ENCODE measurements around the gene HEATR1.
"Not testable (repeated sequence)": the region's sequence is repeated elsewhere in the genome, so short reads cannot be mapped to it uniquely, and the experiment has no call there.

HEATR1 gene

GRCh38 chr1:236612349-236612748 is 8.0 kb upstream of the HEATR1 start:
- no peak overlapping the region for H3K4me3 ChIP-seq (ENCODE audit: control insufficient read depth, low read depth, low read length)
- TF ChIP-seq, protein P1, sequence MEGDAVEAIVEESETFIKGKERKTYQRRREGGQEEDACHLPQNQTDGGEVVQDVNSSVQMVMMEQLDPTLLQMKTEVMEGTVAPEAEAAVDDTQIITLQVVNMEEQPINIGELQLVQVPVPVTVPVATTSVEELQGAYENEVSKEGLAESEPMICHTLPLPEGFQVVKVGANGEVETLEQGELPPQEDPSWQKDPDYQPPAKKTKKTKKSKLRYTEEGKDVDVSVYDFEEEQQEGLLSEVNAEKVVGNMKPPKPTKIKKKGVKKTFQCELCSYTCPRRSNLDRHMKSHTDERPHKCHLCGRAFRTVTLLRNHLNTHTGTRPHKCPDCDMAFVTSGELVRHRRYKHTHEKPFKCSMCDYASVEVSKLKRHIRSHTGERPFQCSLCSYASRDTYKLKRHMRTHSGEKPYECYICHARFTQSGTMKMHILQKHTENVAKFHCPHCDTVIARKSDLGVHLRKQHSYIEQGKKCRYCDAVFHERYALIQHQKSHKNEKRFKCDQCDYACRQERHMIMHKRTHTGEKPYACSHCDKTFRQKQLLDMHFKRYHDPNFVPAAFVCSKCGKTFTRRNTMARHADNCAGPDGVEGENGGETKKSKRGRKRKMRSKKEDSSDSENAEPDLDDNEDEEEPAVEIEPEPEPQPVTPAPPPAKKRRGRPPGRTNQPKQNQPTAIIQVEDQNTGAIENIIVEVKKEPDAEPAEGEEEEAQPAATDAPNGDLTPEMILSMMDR (IDR thresholded peaks at IDR 0.05; ENCODE audit: control insufficient read depth, insufficient read depth, low read depth, low read length, missing control alignments), result no peak
- no peak for DNase-seq (ENCODE audit: low read depth)

DNA sequence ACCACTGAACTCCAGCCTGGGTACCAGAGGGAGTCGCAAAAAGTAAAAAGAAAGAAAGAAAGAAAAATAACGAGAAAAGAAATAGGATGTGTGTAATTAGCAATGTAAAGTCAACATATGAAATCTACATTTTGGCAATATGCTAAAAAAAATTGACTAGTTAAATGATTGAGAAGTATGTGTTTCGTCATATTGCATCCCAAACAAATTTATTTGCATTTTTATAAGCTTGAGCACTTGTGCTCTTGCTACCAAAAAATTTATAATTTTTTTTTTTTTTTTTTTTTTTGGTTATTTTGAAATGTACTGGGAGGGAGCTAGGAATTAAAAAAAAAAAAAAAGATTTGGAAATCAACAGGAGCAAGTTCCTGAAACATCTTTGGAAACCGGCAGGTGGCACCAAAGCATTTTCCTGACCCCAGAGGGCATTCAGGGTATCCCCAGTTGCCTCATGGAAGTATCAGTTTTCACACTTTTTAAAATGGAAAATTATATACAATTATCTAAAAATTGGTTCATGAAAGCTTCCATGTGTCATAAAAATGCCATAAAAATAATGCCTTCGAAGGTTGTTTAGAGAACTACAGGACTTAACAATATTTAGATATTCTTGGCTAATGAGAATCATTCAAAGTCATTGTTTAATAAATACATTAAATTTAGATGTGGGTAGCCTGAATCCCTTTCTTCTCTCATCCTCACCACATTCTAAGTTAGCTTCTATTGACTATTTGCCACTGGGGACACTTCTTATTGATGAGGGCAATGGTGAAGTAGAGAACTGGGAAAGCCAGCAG is 4.8 kb upstream of the HEATR1 start:
- DNase-seq (ENCODE audit: low read depth), result peak; percentile 13
- TF ChIP-seq, protein P1 (IDR thresholded peaks at IDR 0.05; ENCODE audit: control insufficient read depth, insufficient read depth, low read depth, low read length, missing control alignments), result peak; percentile 56
- H3K4me3 ChIP-seq (ENCODE audit: control insufficient read depth, low read depth, low read length), result no peak overlapping the region

DNA sequence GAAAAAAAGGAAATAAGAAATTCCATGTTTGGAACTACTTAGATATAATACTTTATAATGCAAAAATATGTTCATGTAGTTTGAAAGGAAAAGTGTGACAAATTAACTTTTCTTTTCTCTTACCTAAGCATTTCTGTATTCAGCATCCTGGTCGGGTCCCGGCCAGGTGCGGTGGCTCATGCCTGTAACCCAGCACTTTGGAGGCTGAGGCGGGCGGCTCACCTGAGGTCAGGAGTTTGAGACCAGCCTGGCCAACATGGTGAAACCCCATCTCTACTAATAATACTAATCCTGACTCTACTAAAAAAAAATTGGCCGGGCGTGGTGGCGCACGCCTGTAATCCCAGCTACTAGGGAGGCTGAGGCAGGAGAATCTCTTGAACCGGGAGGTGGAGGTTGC is 3.3 kb upstream of the HEATR1 start:
- H3K4me3 ChIP-seq (ENCODE audit: control insufficient read depth, low read depth, low read length); DNase-seq (ENCODE audit: low read depth): not testable (repeated sequence)

DNA sequence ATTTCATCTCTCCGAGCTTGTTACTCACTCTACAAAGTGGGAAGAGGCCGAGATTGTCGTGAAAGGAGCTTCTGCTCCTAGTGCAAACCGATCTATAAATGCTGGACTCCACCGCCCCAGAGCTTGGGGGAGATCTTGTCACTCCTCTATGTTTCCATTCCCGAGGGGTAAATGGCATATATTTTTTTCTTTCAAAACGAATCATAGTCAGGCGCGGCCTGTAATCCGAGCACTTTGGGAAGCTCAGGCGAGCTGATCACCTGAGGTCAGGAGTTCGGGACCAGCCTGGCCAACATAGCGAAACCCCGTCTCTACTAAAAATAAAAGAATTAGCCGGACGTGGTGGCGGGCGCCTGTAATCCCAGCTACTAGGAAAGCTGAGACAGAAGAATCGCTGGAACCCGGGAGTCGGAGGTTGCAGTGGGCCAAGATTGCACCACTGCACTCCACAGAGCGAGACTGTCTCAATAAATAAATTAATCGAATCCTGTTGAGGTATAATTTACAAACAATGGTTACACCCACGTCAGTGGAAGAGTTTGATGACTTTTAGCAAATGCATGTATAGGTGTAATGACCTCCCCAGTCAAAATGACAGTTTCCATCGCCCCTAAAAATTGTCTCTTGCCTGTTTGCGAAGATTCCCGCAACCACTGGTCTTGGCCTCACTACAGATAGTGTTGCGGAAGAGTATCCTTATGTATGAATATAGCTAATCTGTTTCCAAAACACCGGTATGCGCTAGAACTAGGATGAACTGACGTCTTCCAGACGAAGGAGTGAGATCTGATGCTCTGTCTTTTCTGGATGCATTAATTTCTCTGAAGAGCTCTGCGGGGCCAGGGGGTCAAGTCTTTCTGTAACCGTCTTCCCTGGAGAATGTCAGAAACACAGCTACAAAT is 840 bp upstream of the HEATR1 start:
- peak overlapping the region; percentile 85 for H3K4me3 ChIP-seq (ENCODE audit: control insufficient read depth, low read depth, low read length)
- TF ChIP-seq, protein P1 (IDR thresholded peaks at IDR 0.05; ENCODE audit: control insufficient read depth, insufficient read depth, low read depth, low read length, missing control alignments), result no peak
- DNase-seq (ENCODE audit: low read depth), result no peak

- no peak for DNase-seq (ENCODE audit: low read depth)
- H3K4me3 ChIP-seq (ENCODE audit: control insufficient read depth, low read depth, low read length), result no peak overlapping the region
- TF ChIP-seq, protein P1 (IDR thresholded peaks at IDR 0.05; ENCODE audit: control insufficient read depth, insufficient read depth, low read depth, low read length, missing control alignments), result no peak
Observed at GRCh38 chr1:236602171-236602570, 2.1 kb downstream of the HEATR1 start.

DNA sequence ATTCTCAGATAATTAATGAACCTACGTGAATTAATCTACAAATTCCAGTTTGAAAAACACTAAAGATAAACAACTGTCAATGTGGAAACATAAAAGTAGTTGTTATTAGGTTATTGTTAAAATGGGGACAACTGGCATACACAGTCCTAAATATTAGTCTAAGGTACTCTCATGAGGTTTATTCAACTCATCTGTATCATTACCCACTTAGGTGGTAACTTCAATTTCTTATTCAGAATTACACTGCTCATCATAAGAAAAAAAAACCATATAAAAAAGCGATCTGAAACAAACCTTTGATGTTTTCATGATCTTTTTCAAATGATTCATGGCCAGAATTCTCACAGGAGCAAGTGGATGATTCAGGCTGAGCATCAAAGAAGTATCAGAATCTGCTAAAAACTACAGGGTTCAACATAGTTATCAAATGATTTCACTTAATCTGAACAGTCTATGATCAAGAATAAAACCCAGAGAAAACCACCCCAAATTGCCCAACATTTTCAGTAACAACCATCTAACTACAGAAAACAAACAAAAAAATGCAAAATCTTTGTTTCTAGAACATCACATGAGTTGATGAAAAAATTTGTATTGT is 13.7 kb downstream of the HEATR1 start:
- TF ChIP-seq, protein P1 (IDR thresholded peaks at IDR 0.05; ENCODE audit: control insufficient read depth, insufficient read depth, low read depth, low read length, missing control alignments), result no peak
- no peak overlapping the region for H3K4me3 ChIP-seq (ENCODE audit: control insufficient read depth, low read depth, low read length)
- DNase-seq (ENCODE audit: low read depth), result no peak

All from AG09309 (cell line).